A549 (cell line): ENCODE measurements around the gene CBFA2T2. TPM values are rescaled to one million over a fixed set of nuclear protein-coding genes. Genes with fewer than 3 reads are reported as not detected.
A peak's percentile ranks its signal among the peaks of the same experiment; 100 is the strongest.

Source experiments
- ATAC-seq, 2 experiments: fragments of 200-7000 bp in 1 of 2; fragments of >200 bp in 1 of 2; cut with Nextera tagmentation in 1 of 2; cut with Tn5 transposase in 1 of 2; 3 replicates each; pipeline versions ENCODE4 v1.8.0 to v1.9.1; 2018 to 2020; ENCODE audit warnings: mild to moderate bottlenecking in 1 of 2, moderate library complexity in 1 of 2
- CTCF ChIA-PET: fragments of 300-600 bp; sonication (Branson Sonifier 250); formaldehyde crosslinking; extraction: SDS; loops from one replicate; lab custom pipeline; 2021; ENCODE audit warnings: antibody characterized with exemption, inconsistent platforms; lab: Yijun Ruan, JAX
- POLR2A ChIA-PET: fragments of 350-600 bp; formaldehyde crosslinking; extraction: SDS; loops from one replicate; lab custom pipeline; 2021; ENCODE audit warnings: antibody characterized with exemption, inconsistent platforms; lab: Yijun Ruan, JAX
- DNase-seq, 2 experiments: peaks; one replicate each; pipeline versions ENCODE4 v3.0.0 to v3.0.0-alpha.2; 2011 to 2016; ENCODE audit warnings: low read depth in 1 of 2, low spot score in 1 of 2
- FAIRE-seq: peaks from 2 replicates; lab custom pipeline; 2011; peaks lifted over from hg19 to GRCh38; lab: Jason Lieb, UNC
- H3K27ac ChIP-seq, 2 experiments: fragments of >200 bp; sonication (Bioruptor Twin); formaldehyde crosslinking; 3 replicates each; pipeline ENCODE4 v1.5.1; 2016 to 2017
- H3K4me1 ChIP-seq: fragments of >200 bp; sonication (Bioruptor Twin); formaldehyde crosslinking; 3 replicates; pipeline ENCODE4 v1.6.1; 2016
- H3K4me2 ChIP-seq: fragments of >200 bp; sonication (Bioruptor Twin); formaldehyde crosslinking; 3 replicates; pipeline ENCODE4 v1.6.1; 2016
- H3K4me3 ChIP-seq: fragments of >200 bp; sonication (Bioruptor Twin); formaldehyde crosslinking; 3 replicates; pipeline ENCODE4 v1.5.1; 2016
- H3K9me3 ChIP-seq: fragments of >200 bp; sonication (Bioruptor Twin); formaldehyde crosslinking; 3 replicates; pipeline ENCODE4 v1.6.1; 2016
- BHLHE40 ChIP-seq: IDR thresholded peaks from 2 replicates; pipeline ENCODE4 v1.6.1; 2012; ENCODE audit warnings: low read depth, low read length, inconsistent platforms
- CEBPB ChIP-seq, 2 experiments: fragments of >200 bp in 1 of 2; sonication (Bioruptor Twin) in 1 of 2; formaldehyde crosslinking in 1 of 2; IDR thresholded peaks; 2 replicates each; pipeline ENCODE4 v1.6.1; 2012 to 2016
- CHD2 ChIP-seq: fragments of 150-350 bp; IDR thresholded peaks from 2 replicates; pipeline ENCODE4 v1.6.1; 2014; ENCODE audit warnings: low read length; ENCODE audit not compliant: partially characterized antibody
- CHD4 ChIP-seq: fragments of 200-600 bp; sonication (generic); IDR thresholded peaks from 2 replicates; pipeline ENCODE4 v1.6.1; 2016; ENCODE audit warnings: antibody characterized with exemption, mild to moderate bottlenecking, borderline replicate concordance
- EP300 ChIP-seq, 2 experiments: fragments of >200 bp; sonication (Bioruptor Twin); formaldehyde crosslinking; IDR thresholded peaks; 2 replicates in 1 of 2; 3 replicates in 1 of 2; pipeline ENCODE4 v1.6.1; 2016 to 2017
- HDAC2 ChIP-seq: fragments of 200-600 bp; sonication (generic); IDR thresholded peaks from 2 replicates; pipeline ENCODE4 v1.6.1; 2016
- HEYL ChIP-seq: fragments of 250-450 bp; sonication (Bioruptor Pico); IDR thresholded peaks from 2 replicates; pipeline ENCODE4 v1.8.0; 2021; ENCODE audit warnings: mild to moderate bottlenecking, moderate library complexity
- HOXB5 ChIP-seq: fragments of 250-450 bp; sonication (Bioruptor Pico); IDR thresholded peaks from 2 replicates; pipeline ENCODE4 v1.5.0; 2020; ENCODE audit warnings: mild to moderate bottlenecking, moderate library complexity
- JUNB ChIP-seq: fragments of >200 bp; sonication (Bioruptor Twin); formaldehyde crosslinking; IDR thresholded peaks from 2 replicates; pipeline ENCODE4 v1.6.1; 2016
- KDM1A ChIP-seq: fragments of 200-600 bp; sonication (generic); IDR thresholded peaks from 2 replicates; pipeline ENCODE4 v1.6.1; 2016; ENCODE audit warnings: low read depth, mild to moderate bottlenecking
- MAZ ChIP-seq: fragments of 150-350 bp; IDR thresholded peaks from 2 replicates; pipeline ENCODE4 v1.6.1; 2014; ENCODE audit warnings: antibody characterized with exemption, low read depth, low read length, borderline replicate concordance
- MYC ChIP-seq: IDR thresholded peaks from 2 replicates; pipeline ENCODE4 v1.6.1; 2012; ENCODE audit warnings: mild to moderate bottlenecking, inconsistent platforms, low read length, improper control_type of control experiment, borderline replicate concordance
- NFE2L2 ChIP-seq: fragments of 150-350 bp; conservative IDR thresholded peaks from 2 replicates; pipeline ENCODE4 v1.6.1; 2014; ENCODE audit warnings: low read length
- NR3C1 ChIP-seq: fragments of >200 bp; sonication (Bioruptor Twin); formaldehyde crosslinking; IDR thresholded peaks from 3 replicates; pipeline ENCODE4 v1.6.1; 2017
- PHF8 ChIP-seq: fragments of 200-600 bp; sonication (generic); IDR thresholded peaks from 2 replicates; pipeline ENCODE4 v1.6.1; 2016; ENCODE audit warnings: low read depth, mild to moderate bottlenecking, antibody characterized with exemption, moderate library complexity, borderline replicate concordance
- POLR2A ChIP-seq: IDR thresholded peaks from 2 replicates; pipeline ENCODE4 v1.6.1; 2012; ENCODE audit warnings: mild to moderate bottlenecking, low read length
- RAD21 ChIP-seq, 2 experiments: fragments of >200 bp in 1 of 2; sonication (Bioruptor Twin) in 1 of 2; formaldehyde crosslinking in 1 of 2; IDR thresholded peaks in 1 of 2; conservative IDR thresholded peaks in 1 of 2; 2 replicates in 1 of 2; 3 replicates in 1 of 2; pipeline ENCODE4 v1.6.1; 2012 to 2018; ENCODE audit warnings: inconsistent platforms in 1 of 2
- RARB ChIP-seq: fragments of 250-450 bp; sonication (Bioruptor Pico); IDR thresholded peaks from 2 replicates; pipeline ENCODE4 v1.8.0; 2021; ENCODE audit warnings: mild to moderate bottlenecking, moderate library complexity
- RFX5 ChIP-seq: fragments of 450-650 bp; IDR thresholded peaks from 2 replicates; pipeline ENCODE4 v1.7.1; 2014; ENCODE audit warnings: antibody characterized with exemption, mild to moderate bottlenecking, moderate library complexity
- SMC3 ChIP-seq: fragments of >200 bp; sonication (Bioruptor Twin); formaldehyde crosslinking; IDR thresholded peaks from 3 replicates; pipeline ENCODE4 v1.6.1; 2018; ENCODE audit warnings: inconsistent platforms
- TFCP2L1 ChIP-seq: fragments of 250-450 bp; sonication (Bioruptor Pico); IDR thresholded peaks from 2 replicates; pipeline ENCODE4 v1.5.0; 2021; ENCODE audit warnings: mild to moderate bottlenecking
- ZFP36 ChIP-seq: fragments of 450-650 bp; IDR thresholded peaks from 2 replicates; pipeline ENCODE4 v1.6.1; 2014; ENCODE audit warnings: borderline replicate concordance; ENCODE audit not compliant: partially characterized antibody
- WGBS: methylation state at CpG from one replicate; pipeline ENCODE4 v1.1.6; 2017; ENCODE audit errors: missing lambda C conversion rate; 5-methylcytosine and 5-hydroxymethylcytosine counted together
- polyA plus RNA-seq, 4 experiments: library from polyadenylated mRNA; depleted of rRNA in 3 of 4; stranded (reverse); fragments of >200 nt; fragmentation: RNase III in 1 of 4; extraction: RNeasy Plus Mini Kit Qiagen cat#74134 plus additional on column Dnase treatment in 1 of 4; gene quantifications; 2 replicates in 3 of 4; 3 replicates in 1 of 4; pipeline ENCODE4 v1.2.3, GENCODE V29; 2011 to 2017
- TF ChIP-seq, protein P1 (sequence below): IDR thresholded peaks from 2 replicates; pipeline ENCODE4 v1.6.1; 2012
- TF ChIP-seq, protein P2 (sequence below): fragments of 250-450 bp; sonication (Bioruptor Pico); IDR thresholded peaks from 2 replicates; pipeline ENCODE4 v1.5.0; 2021; ENCODE audit warnings: mild to moderate bottlenecking, moderate library complexity, borderline replicate concordance
- TF ChIP-seq, protein P3 (sequence below): fragments of >200 bp; sonication (Bioruptor Twin); formaldehyde crosslinking; IDR thresholded peaks from 3 replicates; pipeline ENCODE4 v1.5.1; 2016

Gene CBFA2T2
- polyA plus RNA-seq, 2 of the 4 experiments (the other 2 are of a cell fraction), result 6.8 to 9.4 TPM

DNA sequence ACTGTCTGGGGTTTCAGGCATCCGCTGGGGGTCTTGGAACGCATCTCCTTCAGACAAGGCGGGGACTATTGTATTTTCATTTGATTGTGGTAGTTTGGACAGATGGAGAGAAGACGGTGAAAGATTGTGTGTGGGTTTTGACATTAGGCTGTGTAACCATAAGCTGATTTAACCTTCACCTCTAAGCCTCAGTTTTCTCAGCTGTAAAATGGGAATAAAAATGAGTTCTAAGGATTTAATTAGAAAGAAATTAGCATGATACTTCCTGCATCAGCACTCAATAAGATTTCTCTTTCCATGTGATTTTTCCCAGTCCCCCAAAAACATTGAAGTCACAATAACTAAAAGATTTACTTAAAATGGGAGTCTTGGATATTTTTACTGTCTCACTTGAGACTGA, 78.1 kb downstream of the CBFA2T2 start:
- TF ChIP-seq RARB, result no peak
- TF ChIP-seq KDM1A, result peak; percentile 68; the same call in 1 of the 2 replicates
- TF ChIP-seq BHLHE40, result no peak
- DNase-seq (no peak), ATAC-seq (no peak), FAIRE-seq (no peak)
- Histone ChIP-seq H3K4me2 (no peak overlapping the region), H3K4me1 (peaks cover 10% of the 10 kb centered on the region), H3K27ac (no peak overlapping the region), H3K4me3 (no peak overlapping the region), H3K9me3 (no peaks in the 10 kb centered on the region)
- 96% methylated on average over 4 of the region's 4 CpGs for WGBS
- POLR2A ChIA-PET, result no interaction called here
- CTCF ChIA-PET, result interaction anchor here (2.1 kb wide), 1 partner anchor 28 kb away, joined by 5 read pairs; no protein-coding TSS in a partner anchor

DNA sequence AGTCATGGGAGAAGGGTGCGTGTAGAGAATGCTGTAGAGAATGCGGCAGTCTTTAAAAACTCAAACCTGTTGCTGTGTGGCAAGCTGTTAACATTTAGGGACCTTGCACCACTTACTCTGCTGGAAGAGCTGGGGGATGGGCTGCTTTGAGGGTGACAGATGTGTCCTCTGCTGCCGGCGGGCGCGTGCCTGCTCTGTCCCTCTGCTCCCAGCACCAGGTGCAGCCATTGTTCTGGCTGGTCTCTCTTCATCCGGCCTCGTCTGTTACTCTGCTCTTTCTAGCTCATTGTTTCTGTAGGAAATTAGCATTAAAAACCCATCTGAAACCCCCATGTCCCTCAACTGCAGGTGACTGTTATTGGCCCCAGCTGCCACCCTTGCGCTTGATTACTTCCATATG, 78.5 kb downstream of the CBFA2T2 start:
- Histone ChIP-seq H3K27ac (no peak overlapping the region), H3K9me3 (no peaks in the 10 kb centered on the region), H3K4me2 (no peak overlapping the region), H3K4me1 (peaks cover 10% of the 10 kb centered on the region), H3K4me3 (no peak overlapping the region)
- FAIRE-seq (no peak), DNase-seq (no peak), ATAC-seq (no peak)
- WGBS, result 90% methylated on average over 9 of the region's 9 CpGs
- ChIA-PET CTCF (interaction anchor here (0.9 to 2.1 kb wide), 3 partner anchors 20 to 27 kb away, joined by 3 to 5 read pairs (median 3); no protein-coding TSS in a partner anchor), POLR2A (no interaction called here)
- TF ChIP-seq SMC3, result no peak
- TF ChIP-seq, protein P1, sequence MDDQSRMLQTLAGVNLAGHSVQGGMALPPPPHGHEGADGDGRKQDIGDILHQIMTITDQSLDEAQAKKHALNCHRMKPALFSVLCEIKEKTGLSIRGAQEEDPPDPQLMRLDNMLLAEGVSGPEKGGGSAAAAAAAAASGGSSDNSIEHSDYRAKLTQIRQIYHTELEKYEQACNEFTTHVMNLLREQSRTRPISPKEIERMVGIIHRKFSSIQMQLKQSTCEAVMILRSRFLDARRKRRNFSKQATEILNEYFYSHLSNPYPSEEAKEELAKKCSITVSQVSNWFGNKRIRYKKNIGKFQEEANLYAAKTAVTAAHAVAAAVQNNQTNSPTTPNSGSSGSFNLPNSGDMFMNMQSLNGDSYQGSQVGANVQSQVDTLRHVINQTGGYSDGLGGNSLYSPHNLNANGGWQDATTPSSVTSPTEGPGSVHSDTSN, result no peak
- TF ChIP-seq, protein P2, sequence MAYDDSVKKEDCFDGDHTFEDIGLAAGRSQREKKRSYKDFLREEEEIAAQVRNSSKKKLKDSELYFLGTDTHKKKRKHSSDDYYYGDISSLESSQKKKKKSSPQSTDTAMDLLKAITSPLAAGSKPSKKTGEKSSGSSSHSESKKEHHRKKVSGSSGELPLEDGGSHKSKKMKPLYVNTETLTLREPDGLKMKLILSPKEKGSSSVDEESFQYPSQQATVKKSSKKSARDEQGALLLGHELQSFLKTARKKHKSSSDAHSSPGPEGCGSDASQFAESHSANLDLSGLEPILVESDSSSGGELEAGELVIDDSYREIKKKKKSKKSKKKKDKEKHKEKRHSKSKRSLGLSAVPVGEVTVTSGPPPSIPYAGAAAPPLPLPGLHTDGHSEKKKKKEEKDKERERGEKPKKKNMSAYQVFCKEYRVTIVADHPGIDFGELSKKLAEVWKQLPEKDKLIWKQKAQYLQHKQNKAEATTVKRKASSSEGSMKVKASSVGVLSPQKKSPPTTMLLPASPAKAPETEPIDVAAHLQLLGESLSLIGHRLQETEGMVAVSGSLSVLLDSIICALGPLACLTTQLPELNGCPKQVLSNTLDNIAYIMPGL, result no peak
- TF ChIP-seq JUNB, result no peak
- no peak for TF ChIP-seq ZFP36
- TF ChIP-seq RARB, result no peak
- TF ChIP-seq RFX5, result no peak
- TF ChIP-seq CHD2, result no peak

DNA sequence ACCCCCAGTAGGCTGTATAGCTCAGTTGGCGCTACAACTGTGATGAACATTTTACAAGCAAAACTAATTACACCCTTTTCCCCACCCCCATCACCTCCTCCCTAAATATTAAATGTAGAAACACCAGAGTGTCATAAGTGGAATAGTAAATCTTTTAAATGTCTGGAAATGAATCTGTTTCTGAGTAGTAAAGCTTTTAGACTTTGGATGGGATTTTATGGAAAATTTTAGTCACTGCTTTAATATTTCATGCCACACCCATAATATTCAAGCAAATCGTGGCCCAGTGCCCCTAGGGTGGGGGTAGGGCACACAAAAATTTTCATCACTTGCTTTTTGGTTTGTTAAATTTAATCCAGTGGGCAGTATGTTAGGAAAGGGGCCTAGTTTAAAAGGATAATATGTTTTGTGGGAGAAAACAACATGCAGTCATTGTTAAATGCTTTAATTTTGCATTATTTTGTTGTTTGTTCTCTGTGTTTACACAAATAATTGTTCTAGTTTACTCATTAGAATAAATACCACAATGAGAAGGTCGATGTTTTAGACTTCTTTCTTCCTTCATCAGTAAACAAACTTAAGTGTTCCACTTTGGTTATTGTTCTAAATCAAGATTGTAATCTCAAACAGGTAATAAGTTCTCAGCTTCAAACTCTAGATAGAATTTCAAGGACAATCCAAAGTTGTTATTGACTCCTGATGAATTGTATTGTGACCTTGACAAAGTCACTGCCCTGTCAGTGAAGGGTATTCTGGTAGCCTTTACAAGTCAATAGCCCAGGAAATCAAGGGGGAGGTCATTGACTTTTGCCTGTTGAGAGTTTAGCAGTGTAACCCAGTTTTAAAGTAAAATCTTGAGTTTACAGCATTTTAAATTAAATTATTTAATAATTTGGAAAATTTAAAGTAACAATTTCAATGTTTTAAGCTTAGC, 79.2 kb downstream of the CBFA2T2 start:
- H3K27ac ChIP-seq, result no peak overlapping the region
- no peak for ATAC-seq
- peaks cover 10% of the 10 kb centered on the region for H3K4me1 ChIP-seq
- no peaks in the 10 kb centered on the region for H3K9me3 ChIP-seq
- H3K4me2 ChIP-seq, result peak overlapping the region; percentile 30
- TF ChIP-seq NFE2L2 (no peak), HOXB5 (CRISPR knock-in tag) (no peak), KDM1A (no peak), NR3C1 (no peak), HEYL (CRISPR knock-in tag) (no peak), POLR2A (no peak), MAZ (no peak), MYC (no peak), CHD2 (no peak), RFX5 (no peak), HDAC2 (no peak), RAD21 (conservative IDR thresholded peaks at IDR 0.05 in 1 of 2, IDR thresholded peaks at IDR 0.05 in 1 of 2) (no peak), PHF8 (no peak), TFCP2L1 (no peak), CHD4 (no peak), BHLHE40 (no peak), EP300 (IDR thresholded peaks at IDR 0.05) (no peak), CEBPB (IDR thresholded peaks at IDR 0.05) (no peak)
- TF ChIP-seq, protein P1, result no peak
- TF ChIP-seq, protein P3, sequence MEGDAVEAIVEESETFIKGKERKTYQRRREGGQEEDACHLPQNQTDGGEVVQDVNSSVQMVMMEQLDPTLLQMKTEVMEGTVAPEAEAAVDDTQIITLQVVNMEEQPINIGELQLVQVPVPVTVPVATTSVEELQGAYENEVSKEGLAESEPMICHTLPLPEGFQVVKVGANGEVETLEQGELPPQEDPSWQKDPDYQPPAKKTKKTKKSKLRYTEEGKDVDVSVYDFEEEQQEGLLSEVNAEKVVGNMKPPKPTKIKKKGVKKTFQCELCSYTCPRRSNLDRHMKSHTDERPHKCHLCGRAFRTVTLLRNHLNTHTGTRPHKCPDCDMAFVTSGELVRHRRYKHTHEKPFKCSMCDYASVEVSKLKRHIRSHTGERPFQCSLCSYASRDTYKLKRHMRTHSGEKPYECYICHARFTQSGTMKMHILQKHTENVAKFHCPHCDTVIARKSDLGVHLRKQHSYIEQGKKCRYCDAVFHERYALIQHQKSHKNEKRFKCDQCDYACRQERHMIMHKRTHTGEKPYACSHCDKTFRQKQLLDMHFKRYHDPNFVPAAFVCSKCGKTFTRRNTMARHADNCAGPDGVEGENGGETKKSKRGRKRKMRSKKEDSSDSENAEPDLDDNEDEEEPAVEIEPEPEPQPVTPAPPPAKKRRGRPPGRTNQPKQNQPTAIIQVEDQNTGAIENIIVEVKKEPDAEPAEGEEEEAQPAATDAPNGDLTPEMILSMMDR, result no peak
- H3K4me3 ChIP-seq, result no peak overlapping the region
- ChIA-PET POLR2A (no interaction called here), CTCF (interaction anchor here (0.9 to 2.1 kb wide), 3 partner anchors 19 to 26 kb away, joined by 3 to 5 read pairs (median 3); no protein-coding TSS in a partner anchor)
- no peak for DNase-seq
- FAIRE-seq, result no peak
- WGBS, result 42% methylated on average over 3 of the region's 3 CpGs
